Activated naive CD8-positive, alpha-beta T cell treated with anti-CD3 and anti-CD28 coated beads, Interleukin-2, amount 50 U/mL, for 24 hours (primary cell): ENCODE results near the gene MASTL.
"Not testable (repeated sequence)": the region's sequence is repeated elsewhere in the genome, so short reads cannot be mapped to it uniquely, and the experiment has no call there.

Experiments used
- ATAC-seq: fragments of 150-1000 bp; cut with Tn5 transposase; one replicate; pipeline ENCODE4 v1.10.0; 2021
- DNase-seq: peaks from one replicate; pipeline ENCODE4 v3.0.0; 2021
- H3K27ac Mint-ChIP-seq: one replicate; pipeline ENCODE4 v1.8.0; 2021; ENCODE audit warnings: mild to moderate bottlenecking, mixed read lengths
- H3K27me3 Mint-ChIP-seq: one replicate; pipeline ENCODE4 v1.8.0; 2021; ENCODE audit warnings: mixed read lengths
- H3K36me3 Mint-ChIP-seq: one replicate; pipeline ENCODE4 v1.8.0; 2021; ENCODE audit warnings: low read depth, mixed read lengths
- H3K4me1 Mint-ChIP-seq: one replicate; pipeline ENCODE4 v1.8.0; 2021; ENCODE audit warnings: mixed read lengths
- H3K4me3 Mint-ChIP-seq: one replicate; pipeline ENCODE4 v1.8.0; 2021; ENCODE audit warnings: mild to moderate bottlenecking, moderate library complexity, mixed read lengths
- H3K9me3 Mint-ChIP-seq: one replicate; pipeline ENCODE4 v1.8.0; 2021; ENCODE audit warnings: mixed read lengths

The MASTL gene

DNA sequence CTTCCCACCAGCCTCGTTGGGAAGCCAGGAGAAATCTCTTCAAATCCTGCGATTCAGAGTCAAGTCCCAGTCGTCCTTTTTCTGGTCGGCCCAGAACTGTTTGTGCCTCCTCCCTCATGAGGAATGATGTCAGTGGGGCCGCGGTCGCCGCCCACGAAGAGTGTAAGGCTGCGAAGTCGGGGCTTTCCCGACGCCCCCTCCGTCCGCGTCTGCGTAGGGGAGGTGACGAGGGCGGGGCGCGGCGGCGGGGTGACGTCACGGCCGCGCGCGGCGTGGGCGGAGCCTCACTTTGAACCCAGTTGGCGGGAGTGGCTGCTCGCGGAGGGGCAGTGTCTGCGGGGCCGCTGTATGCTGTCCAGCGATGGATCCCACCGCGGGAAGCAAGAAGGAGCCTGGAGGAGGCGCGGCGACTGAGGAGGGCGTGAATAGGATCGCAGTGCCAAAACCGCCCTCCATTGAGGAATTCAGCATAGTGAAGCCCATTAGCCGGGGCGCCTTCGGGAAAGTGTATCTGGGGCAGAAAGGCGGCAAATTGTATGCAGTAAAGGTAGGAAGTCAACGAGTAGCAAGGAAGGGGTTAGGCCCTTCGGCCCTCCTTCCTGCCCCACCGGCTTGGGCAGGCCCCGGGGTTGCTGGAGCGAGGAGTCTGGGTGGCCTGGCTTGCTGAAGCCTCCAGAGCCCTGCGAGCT, at the start of gene MASTL:
TSS of gene MASTL (plus strand) at position 287 of the 689 bp plus-strand sequence. CDS start at position 362, 75 bp downstream.
- Mint-ChIP-seq H3K27ac (peak within 1 kb of the TSS; percentile 100), H3K27me3 (no peaks in the 10 kb centered on the region)
- peak; percentile 81 for ATAC-seq

GRCh38 chr10:27108165-27108564, 47.0 kb upstream of the MASTL start:
- peaks cover 38% of the 10 kb centered on the region for H3K36me3 Mint-ChIP-seq
- no peaks in the 10 kb centered on the region for H3K27me3 Mint-ChIP-seq
- H3K9me3 Mint-ChIP-seq: no peaks in the 10 kb centered on the region
- DNase-seq: no peak
- no peak for ATAC-seq
- no peak overlapping the region for H3K27ac Mint-ChIP-seq
- no peak overlapping the region for H3K4me3 Mint-ChIP-seq
- peaks cover 19% of the 10 kb centered on the region for H3K4me1 Mint-ChIP-seq

More for the DNA sequence above, at the start of gene MASTL:
- peaks cover 46% of the 10 kb centered on the region for H3K4me1 Mint-ChIP-seq
- peak; percentile 95 for DNase-seq
- peak within 1 kb of the TSS; percentile 95 for H3K4me3 Mint-ChIP-seq
- H3K9me3 Mint-ChIP-seq: no peaks in the 10 kb centered on the region
- peaks cover 51% of the 10 kb centered on the region for H3K36me3 Mint-ChIP-seq

GRCh38 chr10:27134371-27134770, 20.8 kb upstream of the MASTL start:
- Mint-ChIP-seq H3K4me1 (no peaks in the 10 kb centered on the region), H3K9me3 (no peaks in the 10 kb centered on the region), H3K36me3 (peaks cover 49% of the 10 kb centered on the region), H3K27me3 (no peaks in the 10 kb centered on the region), H3K4me3 (no peak overlapping the region), H3K27ac (no peak overlapping the region)
- ATAC-seq (no peak), DNase-seq (no peak)

DNA sequence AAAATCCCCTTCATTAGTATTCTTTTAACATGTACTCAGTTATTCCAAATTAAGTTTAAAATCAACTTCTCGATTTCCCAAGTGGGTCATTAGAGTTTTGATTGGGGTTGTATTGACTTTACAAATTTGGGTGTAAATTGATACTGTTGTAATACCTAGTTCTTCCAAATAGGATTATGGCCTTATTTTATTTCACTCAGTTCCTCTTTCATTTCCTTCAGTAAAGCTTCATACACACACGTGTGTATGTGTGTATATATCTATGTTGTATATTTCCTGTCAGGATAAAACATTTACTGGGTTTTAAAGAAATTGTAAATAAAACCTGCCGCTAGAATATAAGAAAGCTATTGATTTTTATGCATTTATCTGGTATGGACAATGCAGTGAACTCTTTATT, 16.9 kb upstream of the MASTL start:
- Mint-ChIP-seq H3K27me3 (no peaks in the 10 kb centered on the region), H3K9me3 (no peaks in the 10 kb centered on the region), H3K36me3 (peaks cover 44% of the 10 kb centered on the region), H3K4me1 (no peaks in the 10 kb centered on the region), H3K4me3 (no peak overlapping the region), H3K27ac (no peak overlapping the region)
- ATAC-seq: no peak
- DNase-seq: no peak

DNA sequence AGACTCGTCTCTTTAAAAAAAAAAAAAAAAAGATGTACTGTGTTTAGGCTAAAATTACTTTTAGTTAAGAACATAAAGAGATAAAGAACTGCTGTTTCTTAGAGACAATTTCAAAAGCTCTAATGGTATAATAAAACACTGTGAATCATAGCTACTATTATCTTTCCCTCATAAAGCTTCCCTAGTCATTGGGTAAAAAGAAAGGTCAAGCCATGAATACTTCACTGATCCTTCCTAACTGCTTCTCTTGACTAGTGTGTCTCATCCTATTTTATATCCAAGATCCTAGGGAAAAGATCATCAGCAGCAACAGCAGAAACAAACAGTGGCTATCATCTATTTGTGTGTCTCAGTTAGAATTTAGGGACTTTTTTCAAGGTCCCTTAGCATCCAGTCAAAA, 11.5 kb upstream of the MASTL start:
- ATAC-seq (no peak), DNase-seq (no peak)
- Mint-ChIP-seq H3K27me3 (no peaks in the 10 kb centered on the region), H3K9me3 (no peaks in the 10 kb centered on the region), H3K4me3 (no peak overlapping the region), H3K36me3 (peaks cover 54% of the 10 kb centered on the region), H3K27ac (no peak overlapping the region), H3K4me1 (peaks cover 15% of the 10 kb centered on the region)

DNA sequence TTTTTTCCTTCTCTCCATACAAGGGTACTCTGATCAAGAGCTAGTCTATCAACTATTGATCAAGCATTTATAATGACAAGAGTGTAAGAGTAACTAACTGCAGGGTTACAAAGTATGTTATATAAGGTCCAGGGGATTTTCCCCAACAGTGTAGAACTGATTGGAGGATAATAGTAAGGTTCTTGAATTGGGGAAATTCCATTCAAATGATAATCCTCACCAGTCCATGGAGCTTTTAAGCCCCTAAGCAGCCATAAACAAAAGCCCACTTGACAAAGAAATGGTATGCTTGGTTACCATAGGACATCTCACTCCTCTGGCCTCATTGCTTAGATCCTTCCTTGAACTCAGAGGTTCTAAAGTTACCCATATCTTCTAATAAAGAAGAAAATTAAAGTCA, 9.2 kb upstream of the MASTL start:
- ATAC-seq: no peak
- H3K27ac Mint-ChIP-seq: no peak overlapping the region
- no peak for DNase-seq
- H3K36me3 Mint-ChIP-seq: peaks cover 51% of the 10 kb centered on the region
- no peaks in the 10 kb centered on the region for H3K27me3 Mint-ChIP-seq
- no peaks in the 10 kb centered on the region for H3K9me3 Mint-ChIP-seq
- no peak overlapping the region for H3K4me3 Mint-ChIP-seq
- H3K4me1 Mint-ChIP-seq: peaks cover 25% of the 10 kb centered on the region

DNA sequence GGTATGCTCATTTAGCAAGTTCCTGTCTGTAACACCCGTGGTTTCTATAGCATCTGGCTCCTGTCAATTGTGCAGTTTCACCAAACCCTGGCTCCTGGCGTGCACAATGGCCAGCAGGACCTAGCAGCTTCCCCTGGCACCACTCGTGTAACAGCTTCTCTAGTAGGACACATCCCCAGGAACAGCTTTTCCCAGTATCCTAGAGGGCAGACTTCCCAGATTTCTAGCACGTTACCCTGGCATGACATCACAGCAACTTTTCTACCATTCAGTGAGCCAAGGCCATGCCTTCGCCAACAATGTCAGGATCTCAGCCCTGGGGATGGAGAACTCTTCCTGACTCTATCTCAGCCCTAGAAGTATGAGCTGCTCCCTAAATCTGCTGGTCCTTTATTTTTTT, 7.5 kb upstream of the MASTL start:
- Mint-ChIP-seq H3K27me3 (no peaks in the 10 kb centered on the region), H3K27ac (no peak overlapping the region), H3K4me3 (no peak overlapping the region), H3K4me1 (peaks cover 39% of the 10 kb centered on the region), H3K9me3 (no peaks in the 10 kb centered on the region), H3K36me3 (peaks cover 50% of the 10 kb centered on the region)
- DNase-seq: no peak
- no peak for ATAC-seq

DNA sequence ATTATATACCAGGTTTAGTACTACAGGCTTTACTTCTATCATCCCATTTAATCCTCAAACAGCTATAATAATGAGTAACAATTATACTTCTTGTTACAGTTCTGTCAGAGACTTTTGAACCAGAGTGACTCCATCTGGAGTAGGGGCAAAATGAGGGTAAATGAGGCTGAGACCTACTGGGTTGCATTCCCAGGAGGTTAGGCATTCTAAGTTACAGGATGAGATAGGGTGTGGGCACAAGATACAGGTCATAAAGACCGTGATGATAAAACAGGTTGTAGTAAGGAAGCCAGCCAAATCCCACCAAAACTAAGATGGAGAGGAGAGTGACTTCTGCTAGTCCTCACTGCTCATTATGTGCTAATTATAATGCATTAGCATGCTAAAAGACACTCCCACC, 4.9 kb upstream of the MASTL start:
- Mint-ChIP-seq H3K36me3 (peaks cover 56% of the 10 kb centered on the region), H3K27me3 (no peaks in the 10 kb centered on the region), H3K27ac (no peak overlapping the region), H3K4me3 (no peak overlapping the region), H3K9me3 (no peaks in the 10 kb centered on the region), H3K4me1 (peaks cover 45% of the 10 kb centered on the region)
- no peak for ATAC-seq
- no peak for DNase-seq

GRCh38 chr10:27152687-27153086, 2.5 kb upstream of the MASTL start:
- Mint-ChIP-seq H3K4me3 (peak overlapping the region; percentile 95), H3K4me1 (peaks cover 46% of the 10 kb centered on the region), H3K27ac (peak overlapping the region; percentile 100), H3K9me3 (no peaks in the 10 kb centered on the region), H3K36me3 (peaks cover 51% of the 10 kb centered on the region), H3K27me3 (no peaks in the 10 kb centered on the region)
- no peak for ATAC-seq
- no peak for DNase-seq

DNA sequence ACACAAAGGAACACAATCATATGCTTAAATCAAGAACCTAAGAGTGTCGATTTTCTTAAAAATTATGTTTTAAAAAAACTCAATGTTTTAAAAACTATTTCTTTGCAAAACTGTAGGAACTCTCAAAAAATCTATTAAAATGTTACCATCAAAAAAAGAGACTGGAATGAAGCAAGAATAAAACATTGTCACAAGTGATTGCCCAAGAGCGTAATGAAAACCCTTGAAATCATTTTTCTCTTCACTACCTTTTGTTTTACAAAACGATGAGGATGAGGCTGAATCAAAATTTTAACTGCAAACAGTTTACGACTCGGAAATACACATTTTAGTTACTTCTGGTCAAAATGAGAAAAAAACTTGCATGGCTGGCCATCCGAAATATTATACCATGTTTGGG, 1.8 kb upstream of the MASTL start:
- Mint-ChIP-seq H3K9me3 (no peaks in the 10 kb centered on the region), H3K4me3 (peak overlapping the region; percentile 95), H3K27ac (peak overlapping the region; percentile 100), H3K27me3 (no peaks in the 10 kb centered on the region), H3K36me3 (peaks cover 54% of the 10 kb centered on the region), H3K4me1 (peaks cover 49% of the 10 kb centered on the region)
- DNase-seq: no peak
- no peak for ATAC-seq

DNA sequence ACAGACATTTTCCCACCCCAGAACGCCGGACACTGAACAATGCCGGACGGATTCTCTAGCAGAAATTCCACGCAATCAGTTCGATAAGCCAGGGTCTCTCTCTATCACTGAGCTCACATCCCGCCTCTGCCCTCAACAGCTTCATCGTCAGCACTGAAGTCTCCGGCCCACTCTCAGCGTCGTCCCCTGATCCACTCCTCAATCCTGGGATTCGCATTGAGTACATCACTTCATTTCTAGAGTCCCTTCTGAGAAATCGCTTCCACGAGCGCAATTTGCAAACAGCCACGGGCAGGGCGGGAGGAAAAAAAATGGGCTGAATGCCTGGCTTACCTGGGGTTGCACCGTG, 1.3 kb upstream of the MASTL start:
- DNase-seq (no peak), ATAC-seq (peak; percentile 9)
- peaks cover 55% of the 10 kb centered on the region for H3K36me3 Mint-ChIP-seq
- peak overlapping the region; percentile 95 for H3K4me3 Mint-ChIP-seq
- H3K27ac Mint-ChIP-seq: peak overlapping the region; percentile 100
- peaks cover 49% of the 10 kb centered on the region for H3K4me1 Mint-ChIP-seq
- no peaks in the 10 kb centered on the region for H3K9me3 Mint-ChIP-seq
- no peaks in the 10 kb centered on the region for H3K27me3 Mint-ChIP-seq

- Mint-ChIP-seq H3K4me1 (peaks cover 33% of the 10 kb centered on the region), H3K36me3 (peaks cover 56% of the 10 kb centered on the region)
Observed at GRCh38 chr10:27156566-27156965, 1.4 kb downstream of the MASTL start.

DNA sequence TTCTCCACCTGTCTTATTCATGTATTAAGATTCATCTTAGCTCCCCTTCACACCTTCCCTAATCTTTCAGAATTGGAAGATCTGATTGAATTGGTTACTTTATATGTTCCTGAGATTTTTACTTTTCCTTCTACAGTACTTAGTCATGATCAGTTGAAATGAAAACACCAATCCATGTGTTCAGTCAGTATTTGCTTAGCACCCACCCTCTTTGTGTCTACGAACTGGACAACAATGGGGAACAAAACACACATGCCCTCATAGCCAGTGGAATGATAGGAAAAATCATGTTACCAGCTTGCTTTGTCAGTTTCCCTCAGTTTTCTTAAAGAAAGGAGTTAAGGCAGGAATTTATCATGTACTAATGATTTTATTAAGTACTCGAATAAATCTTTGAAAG, 2.0 kb downstream of the MASTL start:
- H3K4me1 Mint-ChIP-seq: peaks cover 30% of the 10 kb centered on the region
- no peak for ATAC-seq
- peak overlapping the region; percentile 95 for H3K4me3 Mint-ChIP-seq
- no peak for DNase-seq
- no peaks in the 10 kb centered on the region for H3K27me3 Mint-ChIP-seq
- H3K27ac Mint-ChIP-seq: peak overlapping the region; percentile 83
- no peaks in the 10 kb centered on the region for H3K9me3 Mint-ChIP-seq
- H3K36me3 Mint-ChIP-seq: peaks cover 61% of the 10 kb centered on the region

More at GRCh38 chr10:27156566-27156965, 1.4 kb downstream of the MASTL start:
- H3K4me3 Mint-ChIP-seq: peak overlapping the region; percentile 95
- not testable (repeated sequence) for DNase-seq, H3K9me3 Mint-ChIP-seq, ATAC-seq, H3K27me3 Mint-ChIP-seq
- peak overlapping the region; percentile 100 for H3K27ac Mint-ChIP-seq

DNA sequence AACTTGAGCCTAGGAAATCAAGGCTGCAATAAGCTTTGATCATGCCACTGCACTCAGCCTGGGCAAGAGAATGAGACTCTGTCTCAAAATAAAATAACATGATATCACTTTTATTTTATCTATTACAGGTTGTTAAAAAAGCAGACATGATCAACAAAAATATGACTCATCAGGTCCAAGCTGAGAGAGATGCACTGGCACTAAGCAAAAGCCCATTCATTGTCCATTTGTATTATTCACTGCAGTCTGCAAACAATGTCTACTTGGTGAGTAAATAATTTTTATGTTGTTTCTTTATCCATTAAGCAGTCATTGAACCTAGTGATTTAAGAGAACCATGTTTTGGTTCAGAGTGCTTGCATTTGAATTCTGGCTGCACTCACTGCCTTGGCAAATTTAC, 3.3 kb downstream of the MASTL start:
- no peak for ATAC-seq
- H3K4me3 Mint-ChIP-seq: no peak overlapping the region

DNA sequence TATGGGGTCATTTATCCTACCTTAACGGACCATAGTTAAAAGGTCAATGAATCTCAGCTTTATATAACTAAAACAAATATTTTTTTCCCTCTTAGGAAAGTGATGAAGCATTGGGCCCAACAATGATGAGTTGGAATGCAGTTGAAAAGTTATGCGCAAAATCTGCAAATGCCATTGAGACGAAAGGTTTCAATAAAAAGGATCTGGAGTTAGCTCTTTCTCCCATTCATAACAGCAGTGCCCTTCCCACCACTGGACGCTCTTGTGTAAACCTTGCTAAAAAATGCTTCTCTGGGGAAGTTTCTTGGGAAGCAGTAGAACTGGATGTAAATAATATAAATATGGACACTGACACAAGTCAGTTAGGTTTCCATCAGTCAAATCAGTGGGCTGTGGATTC, 14.7 kb downstream of the MASTL start:
- Mint-ChIP-seq H3K27me3 (no peaks in the 10 kb centered on the region), H3K4me1 (peaks cover 11% of the 10 kb centered on the region), H3K9me3 (no peaks in the 10 kb centered on the region), H3K27ac (no peak overlapping the region), H3K36me3 (peaks cover 53% of the 10 kb centered on the region), H3K4me3 (no peak overlapping the region)
- DNase-seq (no peak), ATAC-seq (no peak)

More for the DNA sequence above, 3.3 kb downstream of the MASTL start:
- Mint-ChIP-seq H3K27me3 (no peaks in the 10 kb centered on the region), H3K4me1 (peaks cover 20% of the 10 kb centered on the region), H3K36me3 (peaks cover 57% of the 10 kb centered on the region), H3K9me3 (no peaks in the 10 kb centered on the region), H3K27ac (no peak overlapping the region)
- no peak for DNase-seq

GRCh38 chr10:27188259-27188658, 33.1 kb downstream of the MASTL start:
- H3K27ac Mint-ChIP-seq: no peak overlapping the region
- ATAC-seq: no peak
- peaks cover 28% of the 10 kb centered on the region for H3K36me3 Mint-ChIP-seq
- H3K4me3 Mint-ChIP-seq: no peak overlapping the region
- H3K4me1 Mint-ChIP-seq: no peaks in the 10 kb centered on the region
- no peaks in the 10 kb centered on the region for H3K27me3 Mint-ChIP-seq
- DNase-seq: no peak
- H3K9me3 Mint-ChIP-seq: no peaks in the 10 kb centered on the region
